Right lung (tissue), 5 donors: ENCODE measurements around the gene DEPDC7. TPM values are rescaled to one million over a fixed set of nuclear protein-coding genes. Genes with fewer than 3 reads are reported as not detected.
"Not testable (repeated sequence)": the region's sequence is repeated elsewhere in the genome, so short reads cannot be mapped to it uniquely, and the experiment has no call there.

Experiments used
- DNase-seq, 2 donors: peaks; one replicate each; pipeline ENCODE4 v3.0.0-alpha.2; 2013
- polyA plus RNA-seq, 5 donors: library from polyadenylated mRNA; unstranded; fragments of 120-200 nt; gene quantifications; one replicate each; pipeline versions ENCODE4 v1.2.1 to v1.2.3, GENCODE V29; 2013; ENCODE audit warnings: inconsistent platforms in 1 of 5, low replicate concordance in 1 of 5; ENCODE audit not compliant: insufficient read length in 5 of 5, insufficient read depth in 1 of 5

DEPDC7 gene
- polyA plus RNA-seq, 5 donors = 16.7 to 26.9 (median 23.0) TPM

DNA sequence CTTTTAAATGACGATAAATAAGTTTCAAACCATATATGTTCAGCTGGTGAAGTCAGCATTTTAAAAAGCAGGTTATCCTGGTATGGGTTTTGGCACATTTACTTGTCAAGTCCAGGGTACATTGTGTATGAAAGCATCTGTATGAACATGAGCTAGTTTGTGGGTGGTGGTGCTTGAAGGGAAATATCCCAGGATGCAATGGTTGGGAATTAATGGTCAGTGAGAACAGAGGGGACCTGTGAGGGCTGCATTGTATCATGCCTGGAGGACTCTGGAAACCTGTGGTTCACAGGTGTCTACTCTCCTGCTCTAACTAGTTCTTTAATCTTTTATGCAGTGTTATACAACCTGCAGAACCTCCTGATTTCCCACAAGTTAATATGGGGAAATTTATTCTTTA, 5.8 kb downstream of the DEPDC7 start:
- no peak for DNase-seq

DNA sequence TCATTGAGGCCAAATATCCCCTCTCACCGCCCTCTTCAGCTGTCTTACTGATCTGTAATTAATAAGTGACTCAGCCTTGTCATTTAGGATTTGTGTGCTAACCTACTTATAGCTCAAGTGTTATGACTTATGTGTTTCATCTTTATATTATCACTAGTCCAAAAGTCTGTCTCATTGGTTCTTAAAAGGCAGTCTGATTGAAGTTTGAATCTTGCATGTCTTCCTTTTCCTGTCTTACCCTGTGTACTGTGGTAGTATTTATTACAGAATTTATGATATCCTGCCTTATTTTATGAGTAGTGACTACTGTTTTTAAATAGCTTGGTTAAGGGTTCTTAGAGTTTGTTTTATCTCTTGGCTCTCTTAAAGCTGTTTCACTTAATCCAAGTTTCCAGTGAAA, 6.3 kb downstream of the DEPDC7 start:
- no peak for DNase-seq

DNA sequence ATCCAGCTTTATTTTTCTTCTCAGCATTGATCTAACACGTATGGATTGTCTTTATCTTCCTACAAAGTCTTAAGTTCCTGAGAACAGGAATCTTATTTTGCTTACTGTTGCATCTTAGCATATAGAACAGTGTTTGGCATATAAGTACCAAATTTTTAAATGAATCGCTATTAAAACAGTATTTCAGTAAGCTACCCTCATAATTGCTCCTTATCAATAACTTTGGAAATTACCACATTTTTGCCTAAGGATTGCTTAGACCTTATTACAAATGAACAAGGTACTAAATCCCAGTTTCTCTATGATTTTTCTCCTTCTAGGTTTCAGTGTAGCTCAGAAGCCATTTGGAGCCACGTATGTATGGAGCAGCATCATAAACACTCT, 9.7 kb downstream of the DEPDC7 start:
- DNase-seq = no peak

DNA sequence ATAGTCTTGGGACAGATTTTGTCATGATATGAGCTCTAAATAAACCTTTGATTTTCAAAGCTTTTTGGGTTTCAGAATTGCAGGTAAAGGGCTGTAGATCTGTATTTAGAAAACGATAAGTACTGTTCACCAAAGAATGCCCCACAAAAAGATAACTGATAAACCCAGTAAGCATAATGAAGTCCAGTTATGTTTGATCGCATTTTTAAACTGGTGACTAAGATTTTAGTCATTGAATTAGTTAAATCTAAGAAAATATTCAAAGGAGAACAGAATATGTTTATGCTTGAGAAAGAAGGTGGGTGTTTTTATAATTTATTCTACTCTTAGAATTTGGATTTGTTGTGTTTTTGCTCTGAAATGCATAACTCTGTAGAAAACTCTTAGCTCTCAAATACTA, 11.6 kb downstream of the DEPDC7 start:
- no peak for DNase-seq

DNA sequence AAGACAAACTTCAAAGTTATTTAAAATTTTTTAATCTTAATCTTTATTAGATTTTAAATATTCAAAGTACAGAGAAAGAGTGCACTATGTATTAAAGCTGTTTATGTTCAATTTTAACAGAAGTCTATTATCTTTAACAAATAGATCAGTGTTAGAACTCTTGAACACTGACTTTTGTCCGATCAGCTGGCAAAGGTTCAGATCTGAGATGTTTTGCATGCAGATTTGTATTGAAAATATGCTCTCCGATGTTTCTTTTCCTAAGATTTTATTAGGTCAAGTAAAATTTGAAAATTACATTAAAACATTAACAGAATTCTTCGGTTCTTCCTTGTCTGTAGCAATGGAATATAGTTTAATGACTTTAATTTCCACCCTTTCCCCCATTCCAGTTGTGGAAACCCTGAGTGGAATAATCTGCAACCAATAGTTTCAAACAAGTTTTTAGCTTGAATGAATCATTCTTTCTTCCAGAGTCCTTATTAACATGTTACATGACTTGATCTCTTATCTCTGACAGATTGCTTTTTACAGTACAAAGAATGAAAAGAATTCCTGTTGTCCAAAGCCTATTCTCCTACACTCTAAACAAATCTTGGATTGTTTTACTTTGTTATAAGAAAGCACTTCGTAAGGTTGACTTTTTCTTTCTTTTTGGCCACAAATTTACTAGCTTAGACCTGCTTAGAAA, 12.3 kb downstream of the DEPDC7 start:
- no peak for DNase-seq

DNA sequence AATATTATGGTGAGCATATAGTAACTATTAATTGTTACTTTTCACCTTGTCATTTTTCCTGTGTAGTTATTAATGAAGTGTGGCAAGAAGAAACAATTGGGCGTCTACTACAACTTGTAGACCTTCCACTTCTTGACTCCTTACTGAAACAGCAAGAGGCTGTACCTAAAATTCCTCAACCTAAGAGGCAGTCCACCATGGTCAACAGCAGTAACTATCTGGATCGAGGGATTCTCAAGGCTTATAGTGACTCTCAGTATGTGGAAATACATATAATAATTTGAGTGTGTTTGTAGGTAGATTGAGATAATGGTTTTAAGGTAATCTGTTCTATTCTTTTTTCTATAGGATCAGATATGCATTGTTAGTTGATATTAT, 12.8 kb downstream of the DEPDC7 start:
- no peak for DNase-seq

DNA sequence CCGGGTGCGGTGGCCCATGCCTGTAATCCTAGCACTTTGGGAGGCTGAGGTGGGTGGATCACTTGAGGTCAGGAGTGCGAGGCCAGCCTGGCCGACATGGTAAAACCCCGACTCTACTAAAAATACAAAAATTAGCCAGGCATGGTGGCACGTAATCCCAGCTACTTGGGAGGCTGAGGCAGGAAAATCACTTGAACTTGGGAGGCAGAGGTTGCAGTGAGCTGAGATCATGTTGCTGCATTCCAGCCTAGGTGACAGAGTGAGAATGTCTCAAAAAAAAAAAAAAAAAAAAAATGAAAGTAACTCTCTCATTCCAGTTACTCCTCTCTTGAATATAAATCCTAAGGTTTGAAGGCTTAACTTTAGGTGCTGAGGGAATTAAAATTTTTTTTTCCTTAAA, 13.5 kb downstream of the DEPDC7 start:
- DNase-seq = not testable (repeated sequence)

DNA sequence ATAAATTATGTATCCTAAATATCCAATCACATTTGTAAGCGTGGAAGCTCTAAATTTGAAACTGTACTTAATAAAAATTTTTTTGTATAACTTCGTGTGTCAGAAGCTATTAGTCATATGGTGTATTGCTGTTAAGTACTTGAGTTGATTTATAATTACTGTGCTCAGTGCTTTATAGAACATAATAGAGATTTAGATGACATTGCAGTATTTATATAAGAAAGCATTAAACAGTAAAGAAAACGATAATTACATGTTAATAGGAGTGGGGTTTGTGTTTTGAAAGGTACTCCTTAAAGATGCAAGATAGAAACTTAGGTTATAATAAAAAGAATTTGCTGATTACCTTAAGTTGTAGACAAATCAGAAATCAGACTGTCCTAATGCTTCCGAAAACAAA, 17.8 kb downstream of the DEPDC7 start:
- DNase-seq = no peak

DNA sequence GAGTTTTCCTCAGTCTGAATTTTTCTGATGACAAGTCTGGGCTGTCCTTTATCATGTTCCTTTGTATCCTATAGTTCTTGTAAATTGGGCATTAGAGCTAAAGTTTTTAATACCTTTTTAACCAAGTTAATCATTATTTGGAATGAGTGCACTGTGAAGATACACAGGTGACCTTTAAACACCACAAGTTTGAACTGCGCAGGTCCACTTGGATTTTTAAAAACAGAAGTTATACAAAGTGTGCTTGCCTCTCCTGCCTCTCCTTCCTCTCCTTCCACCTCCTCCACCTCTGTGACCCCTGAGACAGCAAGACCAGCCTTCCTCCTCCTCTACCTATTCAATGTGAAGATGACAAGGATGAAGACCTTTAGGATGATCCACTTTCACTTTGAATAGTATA, 19.3 kb downstream of the DEPDC7 start:
- no peak for DNase-seq

DNA sequence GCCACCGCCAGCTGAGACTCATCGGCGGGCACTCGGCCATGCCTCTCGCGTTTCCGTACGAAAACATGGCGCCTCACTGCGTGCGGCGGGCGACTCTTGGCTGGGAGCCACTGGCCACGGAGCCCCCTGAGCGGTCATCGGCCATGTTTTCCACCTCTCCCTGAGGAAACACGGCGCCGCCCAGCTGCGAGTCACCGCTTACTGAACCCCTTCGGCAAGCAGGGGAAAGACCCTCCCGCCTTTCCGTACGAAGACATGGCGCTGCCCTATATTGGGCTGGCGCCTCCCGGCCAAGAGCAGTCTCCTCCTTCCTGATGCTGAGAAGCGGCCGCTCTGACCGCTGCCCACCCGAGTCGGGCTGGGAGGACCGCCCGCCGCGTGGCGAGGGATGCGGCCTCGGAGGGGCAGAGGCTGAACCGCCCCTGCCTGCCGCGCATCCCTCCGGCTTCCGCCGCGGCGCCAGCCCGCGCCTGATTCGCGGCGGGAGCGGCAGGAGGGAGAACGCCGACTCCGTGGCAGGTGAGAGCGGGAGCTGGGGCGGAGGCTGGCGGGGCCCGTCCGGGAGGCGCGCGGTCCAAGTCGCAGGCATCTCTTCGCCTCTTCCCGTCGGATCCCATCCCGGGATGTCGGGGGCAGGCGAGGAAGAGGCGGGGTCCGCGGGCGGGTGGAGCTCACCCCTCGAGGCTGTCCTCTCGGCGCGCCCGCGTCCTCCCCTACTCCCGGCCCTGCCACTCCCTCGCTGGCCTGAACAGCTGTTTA, 23.8 kb downstream of the DEPDC7 start, which contains the start of gene TCP11L1:
TSS of gene TCP11L1 (plus strand) at position 299 of the 759 bp plus-strand sequence. CDS start 4,202 bp downstream, outside the sequence.
- DNase-seq = peak; percentile 94 to 95

DNA sequence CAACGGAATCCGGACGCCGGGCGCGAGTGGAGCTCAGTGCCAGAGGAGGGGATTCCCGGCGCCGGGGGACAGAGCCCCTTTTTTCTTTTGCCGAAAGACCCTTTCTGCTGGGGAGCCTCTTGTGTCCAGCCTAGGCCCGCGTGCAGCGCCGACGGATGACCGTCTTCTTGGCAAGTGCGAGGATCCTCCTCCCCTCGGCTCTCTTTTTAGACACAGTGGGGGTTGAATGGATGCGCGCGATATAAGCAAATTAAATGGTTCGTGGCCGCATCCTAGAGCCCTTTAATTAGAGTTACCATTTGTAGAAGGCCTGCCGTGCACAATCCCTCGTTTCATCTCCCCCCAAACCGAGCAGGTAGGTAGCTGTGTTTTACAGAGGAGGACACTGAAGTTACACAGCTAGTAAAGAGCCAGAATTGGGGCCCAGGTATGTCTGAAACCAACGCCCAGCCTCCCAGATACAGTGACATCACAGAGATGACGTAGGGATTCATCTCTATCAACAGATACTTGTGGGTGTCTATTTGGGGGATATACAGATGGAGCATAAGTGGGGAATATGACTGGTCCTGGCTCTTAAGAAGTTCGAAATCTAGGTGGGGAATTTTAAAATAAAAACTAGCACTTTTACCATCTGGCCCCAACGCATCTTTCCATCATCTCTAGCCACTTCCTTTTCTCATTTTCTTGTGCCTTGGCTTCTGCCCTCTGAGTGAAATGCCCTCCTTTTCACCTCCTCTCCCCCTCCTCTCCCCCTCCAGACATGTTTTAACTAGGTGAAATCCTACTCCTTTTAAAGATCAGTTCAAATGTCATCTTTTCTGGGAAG, 24.6 kb downstream of the DEPDC7 start:
- no peak for DNase-seq

DNA sequence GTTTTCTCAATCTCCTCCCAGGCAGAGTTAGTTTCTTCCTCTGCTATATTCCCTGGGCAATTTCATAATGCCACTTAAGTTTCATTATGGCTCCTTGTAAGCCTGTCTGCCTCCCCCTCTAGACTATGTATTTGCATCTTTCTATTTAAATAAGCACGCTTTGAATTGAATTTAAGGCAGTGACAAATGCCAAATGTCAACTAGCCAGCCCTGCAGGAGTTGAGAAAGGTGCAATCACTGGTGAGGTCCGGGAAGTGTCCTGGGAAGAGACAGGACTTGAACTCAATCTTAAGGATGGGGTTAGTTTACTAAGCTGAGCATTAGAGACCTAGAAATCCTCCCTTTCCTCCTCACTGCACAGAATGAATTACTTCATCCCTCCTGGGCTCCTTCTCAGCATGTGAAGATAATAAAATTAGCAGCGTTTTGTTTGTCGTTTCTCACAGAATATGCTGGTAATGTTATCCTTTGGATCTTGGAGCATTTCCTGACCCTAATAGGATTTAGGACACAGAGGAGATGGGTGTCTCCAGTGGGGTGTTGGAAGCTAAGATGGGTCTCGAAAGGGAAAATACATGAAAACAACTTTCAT, 25.3 kb downstream of the DEPDC7 start:
- DNase-seq = no peak

DNA sequence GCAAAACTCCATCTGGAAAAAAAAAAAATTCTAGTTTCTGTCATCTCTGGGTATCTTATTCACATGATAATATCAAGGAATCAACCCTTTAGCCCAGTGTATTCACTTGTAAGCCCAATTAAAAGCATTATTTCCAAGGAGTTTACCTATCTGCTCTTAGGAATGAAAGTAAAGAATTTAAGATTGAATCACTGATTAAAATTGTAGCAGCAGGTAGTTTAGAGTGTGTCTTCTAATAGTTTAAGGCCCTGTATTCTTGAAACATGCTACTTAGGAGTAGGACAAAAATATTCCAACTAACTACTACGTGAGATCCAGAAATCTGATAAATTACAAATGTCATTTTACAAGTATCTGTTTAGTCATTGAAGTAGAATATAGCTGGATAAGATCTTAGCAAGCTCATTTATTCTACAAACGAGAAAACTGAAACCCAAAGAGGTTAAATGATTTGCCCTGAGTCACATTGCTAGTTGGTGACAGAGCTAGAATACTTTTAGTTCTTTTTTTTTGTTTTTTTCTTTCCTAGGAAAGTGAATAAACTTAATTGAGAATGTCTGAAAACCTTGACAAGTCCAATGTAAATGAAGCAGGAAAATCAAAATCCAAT, 27.6 kb downstream of the DEPDC7 start:
- no peak for DNase-seq

DNA sequence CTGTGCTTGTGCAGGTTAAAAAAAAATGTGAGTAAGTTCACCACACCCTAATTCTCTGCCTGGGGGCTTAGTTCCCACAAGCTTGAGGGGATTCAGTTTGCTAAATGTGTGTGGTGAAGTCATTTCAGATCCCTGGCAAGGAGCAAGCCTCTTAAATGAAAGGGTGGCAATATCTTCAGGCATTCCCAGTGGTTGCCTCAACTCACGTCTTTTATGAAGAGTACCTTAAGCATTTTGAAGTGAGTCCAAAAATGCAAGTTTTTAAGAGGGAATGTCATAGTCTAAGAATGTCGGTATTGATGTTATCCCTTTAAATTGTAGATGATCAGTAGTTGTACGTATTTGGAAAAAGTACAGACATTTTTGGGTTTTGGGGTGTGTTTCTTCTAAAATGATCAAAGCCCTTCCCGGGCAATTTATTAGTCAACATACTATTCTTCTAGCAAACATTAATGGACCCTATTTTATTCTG, 28.6 kb downstream of the DEPDC7 start:
- no peak for DNase-seq

DNA sequence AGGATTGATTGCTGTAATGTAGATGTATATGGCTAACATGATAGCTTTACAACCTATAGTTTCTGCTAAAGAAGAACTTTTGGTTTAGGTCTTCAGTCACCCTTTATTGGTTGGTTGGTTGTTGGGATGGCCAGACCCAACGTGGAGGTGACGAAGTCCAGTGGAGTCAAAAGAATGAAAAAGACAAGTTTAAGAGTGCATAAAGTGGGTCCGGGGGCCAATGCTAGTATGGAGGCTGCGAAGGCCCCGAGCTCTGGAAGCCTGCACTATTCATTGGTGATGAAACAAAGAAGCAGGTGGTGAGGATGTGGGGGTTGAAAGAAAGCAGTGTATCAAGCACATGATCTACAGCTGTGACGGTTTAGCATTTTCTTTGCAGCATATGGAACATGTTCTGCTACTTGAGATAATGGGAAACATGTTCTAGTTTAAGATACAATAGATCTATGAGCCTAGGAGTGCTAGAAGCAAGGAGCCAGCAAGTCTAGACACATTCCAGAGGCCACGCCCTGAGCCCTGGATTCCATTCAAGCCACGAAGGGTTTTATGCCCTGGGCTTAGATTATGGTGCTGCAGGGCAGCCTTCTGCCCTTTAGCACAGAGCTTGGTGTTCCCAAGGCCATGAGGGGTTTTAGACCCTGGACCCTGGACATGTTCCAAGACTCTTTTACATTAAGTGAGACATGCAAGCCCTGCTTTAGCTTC, 30.0 kb downstream of the DEPDC7 start:
- no peak for DNase-seq

DNA sequence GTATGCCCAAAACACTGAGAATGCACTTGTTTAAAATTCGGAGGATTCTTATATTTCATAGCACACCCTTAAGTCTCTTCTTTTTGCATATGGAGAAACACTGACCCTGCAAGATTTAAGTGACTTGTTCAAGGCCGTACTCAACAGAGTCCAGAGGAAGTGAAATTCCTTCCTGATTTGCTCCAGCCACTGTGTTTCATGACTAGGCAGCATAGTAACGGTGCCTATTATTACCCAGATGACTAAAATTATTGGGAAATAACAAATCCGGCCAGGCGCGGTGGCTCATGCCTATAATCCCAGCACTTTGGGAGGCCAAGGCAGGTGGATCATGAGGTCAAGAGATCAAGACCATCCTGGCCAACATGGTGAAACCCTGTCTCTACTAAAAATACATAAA, 33.0 kb downstream of the DEPDC7 start:
- not testable (repeated sequence) for DNase-seq

DNA sequence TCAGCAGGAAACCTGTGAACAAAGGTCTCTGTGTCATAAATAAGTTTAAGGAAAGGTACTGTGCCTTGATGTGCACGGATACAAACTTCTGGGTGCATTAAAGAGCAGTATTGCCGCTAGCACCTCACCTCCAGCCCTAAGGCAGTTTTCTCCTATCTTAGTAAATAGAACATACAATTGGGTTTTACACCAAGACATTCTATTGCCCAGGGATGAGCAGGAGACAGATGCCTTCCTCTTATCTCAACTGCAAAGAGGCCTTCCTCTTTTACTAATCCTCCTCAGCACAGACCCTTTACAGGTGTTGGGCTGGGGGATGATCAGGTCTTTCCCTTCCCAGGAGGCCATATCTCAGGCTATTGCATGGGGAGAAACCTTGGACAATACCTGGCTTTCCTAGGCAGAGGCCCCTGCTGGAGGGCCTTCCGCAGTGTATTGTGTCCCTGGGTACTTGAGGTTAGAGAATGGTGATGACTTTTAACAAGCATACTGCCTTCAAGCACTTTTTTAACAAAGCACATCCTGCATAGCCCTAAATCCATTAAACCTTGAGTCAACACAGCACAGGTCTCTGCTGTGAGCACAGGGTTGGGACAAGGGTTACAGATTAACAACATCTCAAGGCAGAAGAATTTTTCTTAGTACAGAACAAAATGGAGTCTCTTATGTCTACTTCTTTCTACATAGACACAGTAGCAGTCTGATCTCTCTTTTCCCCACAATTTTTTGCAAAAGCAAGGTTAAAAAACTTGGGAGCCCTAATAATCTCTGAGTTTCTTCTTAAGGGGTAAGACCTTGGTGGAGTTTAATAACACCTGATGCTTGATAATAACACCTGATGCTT, 34.1 kb downstream of the DEPDC7 start:
- not testable (repeated sequence) for DNase-seq

DNA sequence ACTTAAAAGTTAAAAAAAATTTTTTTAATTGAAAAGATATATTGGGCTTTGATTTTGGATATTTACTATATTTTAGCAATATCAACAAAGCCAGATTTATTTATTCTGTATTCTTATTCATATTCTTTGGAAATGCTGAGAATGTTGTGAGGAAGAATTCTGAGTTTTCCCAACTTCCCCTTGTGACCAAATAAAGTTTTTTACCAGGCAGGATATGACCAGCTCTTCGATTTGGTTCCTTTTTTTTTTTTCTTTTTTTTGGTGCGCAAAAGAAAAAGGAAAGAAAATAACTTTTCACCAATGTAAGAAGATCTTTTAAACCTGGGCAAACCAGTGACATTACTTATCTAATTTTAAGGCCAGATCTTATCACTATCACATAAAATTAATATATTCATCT, 36.6 kb downstream of the DEPDC7 start:
- DNase-seq = no peak

DNA sequence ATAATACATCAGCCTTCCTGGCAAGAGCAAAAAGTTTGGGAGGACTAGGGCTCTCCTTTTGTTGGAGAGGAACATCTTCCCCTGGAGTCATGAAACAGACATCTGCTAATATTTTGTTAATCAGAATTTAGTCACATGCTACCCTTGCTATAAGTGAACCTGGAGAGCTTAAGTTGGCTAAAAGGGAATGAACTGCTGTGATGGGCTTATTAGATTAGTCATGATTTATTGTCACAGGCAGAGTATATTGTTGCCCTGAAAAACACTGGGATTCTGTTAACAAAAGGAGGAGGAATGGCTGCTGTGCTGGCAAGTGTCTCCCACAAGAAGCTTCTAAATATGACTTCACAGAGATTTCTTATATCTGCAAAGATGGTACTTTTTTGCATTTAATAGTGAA, 39.7 kb downstream of the DEPDC7 start:
- no peak for DNase-seq

DNA sequence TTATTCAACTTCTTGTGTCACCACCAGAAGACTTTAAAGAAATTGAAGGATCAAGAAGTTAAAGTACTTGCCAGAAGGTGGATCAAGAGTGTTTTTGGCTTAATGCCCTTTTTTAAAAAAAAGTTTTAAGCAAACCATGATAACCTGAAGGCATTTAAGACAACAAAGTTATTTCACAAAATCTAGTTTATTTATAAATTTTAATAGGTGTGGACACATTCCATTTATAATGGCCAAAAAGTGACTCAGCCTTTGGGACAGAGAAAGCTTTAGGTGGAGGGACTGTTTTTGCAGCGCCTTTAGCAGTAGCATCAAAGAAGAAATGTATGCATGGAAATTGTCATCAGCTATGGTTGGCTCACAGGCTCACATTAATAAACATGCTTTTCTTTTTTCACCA, 41.6 kb downstream of the DEPDC7 start:
- no peak for DNase-seq
